ENCODE results near the gene RAB1A.
"Not testable (repeated sequence)": the region's sequence is repeated elsewhere in the genome, so short reads cannot be mapped to it uniquely, and the experiment has no call there.

Gene RAB1A

DNA sequence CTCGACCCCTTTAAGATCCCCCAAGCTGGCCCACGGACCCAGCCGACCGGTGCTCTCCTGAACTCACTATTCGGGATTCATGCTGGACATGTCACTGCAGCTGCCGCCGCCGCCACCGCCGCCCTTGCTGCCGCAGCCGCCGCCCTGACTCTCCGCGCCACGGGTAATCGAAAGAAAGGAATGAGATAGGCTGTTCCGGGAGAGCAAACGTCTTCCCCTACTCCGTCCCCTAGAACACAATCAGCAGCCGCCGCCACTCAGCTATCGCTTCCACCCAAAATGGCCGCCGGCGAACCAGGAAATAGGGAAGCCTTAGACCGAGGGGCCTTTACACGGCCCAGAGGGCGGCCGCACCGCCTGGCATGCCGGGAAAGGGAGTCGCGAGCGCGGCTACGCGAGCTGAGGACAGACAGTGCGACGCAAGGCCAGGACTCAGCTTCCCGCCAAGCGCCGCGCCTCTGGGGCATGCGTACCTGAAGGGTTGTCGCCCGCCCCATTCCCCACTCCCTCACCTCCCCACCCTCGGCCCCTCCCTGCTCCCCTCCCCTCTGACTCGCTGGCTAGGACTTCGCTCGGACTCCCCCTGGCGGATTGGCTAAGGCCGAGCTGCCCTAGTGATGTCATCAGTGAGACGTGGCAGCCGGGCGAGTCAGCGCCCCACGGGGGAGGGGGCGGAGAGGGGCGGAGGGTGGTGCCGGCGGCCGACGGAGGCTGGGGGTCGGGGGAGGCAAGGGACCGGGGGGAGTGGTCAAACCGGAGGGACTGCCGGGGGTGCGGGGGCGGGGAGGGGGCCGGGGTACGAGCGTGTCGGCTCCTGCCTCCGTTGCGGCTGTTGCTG lies at the start of gene RAB1A:
Gene RAB1A, minus strand, starts transcription at position 281 of the 838 bp plus-strand sequence. Its CDS starts 191 bp downstream, at position 90.
- DNase-seq (ENCODE audit: low read depth in 2 of 2), result peak; percentile 99 to 100

DNA sequence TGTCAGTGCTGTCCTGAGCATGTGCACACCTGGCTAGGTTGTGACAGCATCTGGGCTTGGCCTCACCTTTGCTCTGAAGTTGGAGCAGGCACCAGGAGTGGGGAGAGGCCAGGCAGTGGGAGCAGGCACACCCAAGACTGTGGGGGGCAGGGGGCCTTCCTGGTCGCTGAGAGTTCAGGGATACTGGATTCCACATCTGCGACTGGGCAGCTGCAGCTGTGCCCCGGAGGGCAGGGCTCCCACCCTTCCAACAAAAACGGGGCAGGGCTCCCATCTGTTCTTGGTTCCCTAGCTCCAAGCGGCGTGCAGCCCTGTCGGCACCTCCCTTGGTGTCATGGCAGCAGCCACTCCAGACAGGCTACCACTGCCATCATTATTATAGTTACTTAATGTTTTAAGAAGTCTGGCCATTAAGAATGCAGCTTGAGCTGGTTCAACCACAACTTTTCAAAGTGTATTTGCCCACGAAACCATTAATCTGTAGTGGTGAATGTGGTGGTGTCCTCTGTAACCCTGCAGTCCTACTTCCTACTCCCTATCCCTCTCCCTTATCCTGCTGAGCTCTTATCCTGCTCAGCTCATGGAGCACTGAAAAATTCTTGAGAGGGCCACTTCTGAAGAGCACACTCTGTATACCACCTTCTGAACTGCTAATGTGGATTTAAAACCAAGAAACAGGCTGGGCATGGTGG lies 48.0 kb upstream of the RAB1A start:
- no peak for DNase-seq (ENCODE audit: low read depth in 2 of 2)

- no peak for DNase-seq (ENCODE audit: low read depth in 2 of 2)
Measured at GRCh38 chr2:65175894-65176530, 46.1 kb upstream of the RAB1A start.

DNA sequence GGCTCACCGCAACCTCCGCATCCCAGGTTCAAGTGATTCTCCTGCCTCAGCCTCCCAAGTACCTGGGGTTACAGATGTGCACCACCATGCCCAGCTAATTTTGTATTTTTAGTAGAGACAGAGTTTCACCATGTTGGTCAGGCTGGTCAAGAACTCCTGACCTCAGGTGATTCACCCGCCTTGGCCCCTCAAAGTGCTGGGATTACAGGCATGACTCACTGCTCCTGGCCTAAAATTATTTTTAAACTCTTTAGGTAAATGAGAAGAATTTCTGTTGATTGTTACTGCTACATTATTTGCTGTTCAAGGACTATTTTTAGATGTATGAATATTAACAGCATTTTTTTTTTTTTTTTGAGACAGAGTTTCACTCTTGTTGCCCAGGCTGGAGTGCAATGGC lies 44.1 kb upstream of the RAB1A start:
- DNase-seq (ENCODE audit: low read depth in 2 of 2), result not testable (repeated sequence)

- DNase-seq (ENCODE audit: low read depth in 2 of 2), result no peak
Measured at GRCh38 chr2:65172994-65173790, 43.3 kb upstream of the RAB1A start.

DNA sequence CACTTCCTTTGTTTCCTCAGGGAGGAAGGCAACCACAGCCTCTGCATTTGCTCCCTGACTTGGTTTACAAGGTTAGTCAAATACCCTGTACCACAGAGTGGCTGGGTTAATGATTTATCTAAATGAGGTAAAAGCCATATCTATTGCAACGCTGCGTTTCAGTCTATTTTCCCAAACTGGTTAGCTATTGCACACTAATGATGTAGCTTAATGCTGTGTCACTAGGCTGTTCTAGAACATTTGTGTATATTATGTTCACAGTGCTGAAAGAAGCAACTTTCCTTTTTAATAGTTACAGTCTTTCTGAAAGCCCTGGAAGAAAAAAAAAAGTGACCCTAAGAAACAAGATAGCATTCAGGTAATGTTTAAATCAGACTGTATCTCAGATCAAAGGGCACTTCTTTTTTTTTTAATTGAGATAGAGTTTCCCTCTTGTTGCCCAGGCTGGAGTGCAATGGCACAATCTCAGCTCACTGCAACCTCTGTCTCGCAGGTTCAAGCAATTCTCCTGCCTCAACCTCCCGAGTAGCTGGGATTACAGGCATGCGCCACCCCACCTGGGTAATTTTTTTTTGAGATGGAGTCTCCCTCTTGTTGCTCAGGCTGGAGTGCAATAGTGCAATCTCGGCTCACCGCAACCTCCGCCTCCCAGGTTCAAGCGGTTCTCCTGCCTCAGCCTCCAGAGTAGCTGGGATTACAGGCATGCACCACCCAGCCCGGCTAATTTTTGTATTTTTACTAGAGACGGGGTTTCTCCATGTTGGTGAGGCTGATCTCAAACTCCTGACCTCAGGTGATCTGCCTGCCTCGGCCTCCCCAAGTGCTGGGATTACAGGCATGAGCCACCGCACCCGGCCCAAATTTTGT lies 40.9 kb upstream of the RAB1A start:
- not testable (repeated sequence) for DNase-seq (ENCODE audit: low read depth in 2 of 2)

- DNase-seq (ENCODE audit: low read depth in 2 of 2), result no peak
Measured at GRCh38 chr2:65169760-65170136, 39.8 kb upstream of the RAB1A start.

DNA sequence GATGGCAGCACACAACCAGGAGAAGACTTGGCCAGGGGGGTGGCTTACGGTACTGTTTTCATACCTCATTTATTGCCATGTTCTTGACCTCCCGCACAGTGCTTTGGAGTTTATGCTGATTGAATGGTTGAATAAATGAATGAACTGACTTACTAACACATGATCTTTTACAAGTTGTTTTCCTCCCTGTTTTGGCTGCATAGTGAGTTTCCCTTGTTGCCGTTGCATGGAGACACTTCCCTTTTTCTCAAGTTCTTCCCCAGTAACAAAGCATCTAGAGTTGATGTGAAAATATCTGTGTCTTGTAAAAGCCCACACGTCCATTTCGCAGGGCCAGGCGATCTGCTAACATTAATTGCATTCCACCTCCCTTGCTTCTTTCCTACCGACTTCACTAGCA lies 35.7 kb upstream of the RAB1A start:
- no peak for DNase-seq (ENCODE audit: low read depth in 2 of 2)

DNA sequence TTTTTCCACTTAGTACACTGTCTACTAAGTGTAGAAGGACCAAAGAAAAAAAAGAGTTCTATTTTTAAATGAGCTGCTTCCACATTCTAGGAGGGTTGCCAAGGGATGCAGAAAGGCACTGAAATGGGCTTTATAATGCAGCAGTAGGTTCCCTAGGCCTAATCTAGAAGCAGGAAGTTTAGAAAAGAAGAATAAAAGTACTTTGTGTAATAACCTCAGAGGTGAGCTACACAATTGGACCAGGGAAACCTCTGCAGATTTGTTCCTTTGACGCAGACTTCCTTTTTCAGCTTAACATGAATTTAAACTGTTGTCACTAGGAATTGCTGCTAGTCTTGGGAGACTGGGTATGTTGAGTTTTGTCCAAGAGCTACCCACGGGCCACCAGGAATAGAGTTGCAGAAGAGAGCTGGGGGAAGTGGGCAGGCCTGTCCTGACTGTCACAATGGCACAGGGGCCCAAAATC lies 34.6 kb upstream of the RAB1A start:
- DNase-seq (ENCODE audit: low read depth in 2 of 2), result no peak

GRCh38 chr2:65161551-65162100 lies 31.7 kb upstream of the RAB1A start:
- no peak for DNase-seq (ENCODE audit: low read depth in 2 of 2)

- no peak for DNase-seq (ENCODE audit: low read depth in 2 of 2)
Measured at GRCh38 chr2:65159906-65160305, 30.0 kb upstream of the RAB1A start.

DNA sequence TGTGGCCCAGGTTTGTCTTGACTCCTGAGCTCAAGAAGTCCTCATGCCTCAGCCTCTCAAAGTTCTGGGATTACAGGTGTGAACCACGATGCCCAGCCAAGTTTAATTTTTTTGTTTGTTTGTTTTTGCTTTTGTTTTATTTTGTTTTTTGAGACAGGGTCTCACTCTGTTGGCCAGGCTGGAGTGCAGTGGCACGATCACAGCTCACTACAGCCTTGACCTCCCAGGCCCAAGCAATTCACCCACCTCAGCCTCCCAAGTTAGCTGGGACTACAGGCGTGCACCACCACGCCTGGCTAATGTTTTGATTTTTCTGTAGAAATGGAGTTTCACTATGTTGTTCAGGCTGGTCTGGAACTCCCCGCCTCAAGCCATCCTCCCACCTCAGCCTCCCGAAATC lies 29.4 kb upstream of the RAB1A start:
- no peak for DNase-seq (ENCODE audit: low read depth in 2 of 2)

GRCh38 chr2:65158557-65158956 lies 28.7 kb upstream of the RAB1A start:
- no peak for DNase-seq (ENCODE audit: low read depth in 2 of 2)

DNA sequence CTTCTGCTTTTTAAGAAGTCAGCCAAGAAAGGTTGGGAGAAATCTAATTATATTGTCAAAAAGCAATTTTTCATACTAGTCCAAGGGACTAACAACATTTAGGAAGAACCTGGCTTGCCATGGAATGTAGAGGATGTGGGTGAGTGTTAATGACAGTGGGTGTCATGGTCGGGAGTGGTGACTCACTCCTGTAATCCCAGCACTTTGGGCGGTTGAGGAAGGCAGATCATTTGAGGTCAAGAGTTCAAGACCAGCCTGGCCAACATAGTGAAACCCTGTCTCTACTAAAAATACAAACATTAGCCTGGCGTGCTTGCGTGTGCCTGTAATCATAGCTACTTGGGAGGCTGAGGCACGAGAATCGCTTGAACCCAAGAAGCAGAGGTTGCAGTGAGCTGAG lies 27.9 kb upstream of the RAB1A start:
- not testable (repeated sequence) for DNase-seq (ENCODE audit: low read depth in 2 of 2)

- DNase-seq (ENCODE audit: low read depth in 2 of 2), result no peak
Measured at GRCh38 chr2:65156041-65156440, 26.1 kb upstream of the RAB1A start.

- DNase-seq (ENCODE audit: low read depth in 2 of 2), result no peak
Measured at GRCh38 chr2:65153515-65153914, 23.6 kb upstream of the RAB1A start.

DNA sequence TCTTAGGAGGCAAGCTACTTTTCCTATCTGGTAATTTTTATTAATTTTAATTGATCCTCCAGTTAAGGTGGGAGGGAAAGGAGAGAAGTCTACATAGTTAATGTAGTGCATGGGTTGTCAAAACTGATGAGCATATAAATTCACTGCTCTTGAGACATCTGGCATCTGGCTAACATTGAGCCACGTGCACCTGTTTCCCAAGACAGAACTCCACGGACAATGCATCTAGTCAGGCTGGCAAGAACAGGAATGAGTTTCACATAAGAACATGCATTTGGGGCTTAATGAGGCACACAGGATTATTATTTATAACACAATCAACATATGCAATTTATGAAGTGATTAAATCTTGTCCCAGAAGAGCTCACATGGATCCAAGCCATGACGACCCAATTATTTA lies 16.2 kb upstream of the RAB1A start:
- no peak for DNase-seq (ENCODE audit: low read depth in 2 of 2)

- DNase-seq (ENCODE audit: low read depth in 2 of 2), result no peak
Measured at GRCh38 chr2:65144571-65144970, 14.7 kb upstream of the RAB1A start.

- DNase-seq (ENCODE audit: low read depth in 2 of 2), result no peak
Measured at GRCh38 chr2:65142515-65142914, 12.6 kb upstream of the RAB1A start.

- DNase-seq (ENCODE audit: low read depth in 2 of 2), result no peak
Measured at GRCh38 chr2:65137197-65137775, 7.4 kb upstream of the RAB1A start.

All from stimulated activated CD8-positive, alpha-beta memory T cell treated with anti-CD3 and anti-CD28 coated beads, Interleukin-7, amount 100 ng/mL, for 4 hours (primary cell).